GM19452 (cell line): ENCODE data around the gene ARHGAP42.
"Not testable (repeated sequence)": the region's sequence is repeated elsewhere in the genome, so short reads cannot be mapped to it uniquely, and the experiment has no call there.

ENCODE experiments used
- ATAC-seq: cut with Tn5 transposase; IDR thresholded peaks from one replicate; pipeline ENCODE4 v1.9.1; 2021; ENCODE audit not compliant: unreplicated experiment

ARHGAP42 gene, protein sequence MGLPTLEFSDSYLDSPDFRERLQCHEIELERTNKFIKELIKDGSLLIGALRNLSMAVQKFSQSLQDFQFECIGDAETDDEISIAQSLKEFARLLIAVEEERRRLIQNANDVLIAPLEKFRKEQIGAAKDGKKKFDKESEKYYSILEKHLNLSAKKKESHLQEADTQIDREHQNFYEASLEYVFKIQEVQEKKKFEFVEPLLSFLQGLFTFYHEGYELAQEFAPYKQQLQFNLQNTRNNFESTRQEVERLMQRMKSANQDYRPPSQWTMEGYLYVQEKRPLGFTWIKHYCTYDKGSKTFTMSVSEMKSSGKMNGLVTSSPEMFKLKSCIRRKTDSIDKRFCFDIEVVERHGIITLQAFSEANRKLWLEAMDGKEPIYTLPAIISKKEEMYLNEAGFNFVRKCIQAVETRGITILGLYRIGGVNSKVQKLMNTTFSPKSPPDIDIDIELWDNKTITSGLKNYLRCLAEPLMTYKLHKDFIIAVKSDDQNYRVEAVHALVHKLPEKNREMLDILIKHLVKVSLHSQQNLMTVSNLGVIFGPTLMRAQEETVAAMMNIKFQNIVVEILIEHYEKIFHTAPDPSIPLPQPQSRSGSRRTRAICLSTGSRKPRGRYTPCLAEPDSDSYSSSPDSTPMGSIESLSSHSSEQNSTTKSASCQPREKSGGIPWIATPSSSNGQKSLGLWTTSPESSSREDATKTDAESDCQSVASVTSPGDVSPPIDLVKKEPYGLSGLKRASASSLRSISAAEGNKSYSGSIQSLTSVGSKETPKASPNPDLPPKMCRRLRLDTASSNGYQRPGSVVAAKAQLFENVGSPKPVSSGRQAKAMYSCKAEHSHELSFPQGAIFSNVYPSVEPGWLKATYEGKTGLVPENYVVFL

GRCh38 chr11:100687054-100687629, at the start of gene ARHGAP42:
Gene ARHGAP42 (plus strand): TSS chr11:100687288. CDS start chr11:100687679, 391 bp downstream.
- ATAC-seq = peak; percentile 64

DNA sequence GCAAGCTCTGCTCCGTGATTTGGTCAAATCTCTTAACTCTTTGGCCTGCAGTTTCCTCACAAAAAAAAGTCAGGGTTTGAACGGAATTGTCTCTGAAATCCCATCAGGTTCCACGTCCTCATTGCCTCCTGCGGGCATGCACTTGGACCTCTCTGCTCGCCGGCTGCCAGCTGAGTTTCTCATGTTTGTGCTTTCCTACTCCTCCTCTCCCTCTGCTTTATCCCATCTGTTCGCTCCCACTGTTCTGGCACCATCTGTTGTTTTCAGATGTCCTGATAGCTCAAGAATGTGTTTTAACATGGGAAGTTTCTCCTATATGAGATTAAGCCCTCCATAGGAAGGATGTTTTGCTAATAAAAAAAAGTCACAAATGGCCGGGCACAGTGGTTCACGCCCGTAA, 49.4 kb upstream of the ARHGAP42 start:
- no peak for ATAC-seq

DNA sequence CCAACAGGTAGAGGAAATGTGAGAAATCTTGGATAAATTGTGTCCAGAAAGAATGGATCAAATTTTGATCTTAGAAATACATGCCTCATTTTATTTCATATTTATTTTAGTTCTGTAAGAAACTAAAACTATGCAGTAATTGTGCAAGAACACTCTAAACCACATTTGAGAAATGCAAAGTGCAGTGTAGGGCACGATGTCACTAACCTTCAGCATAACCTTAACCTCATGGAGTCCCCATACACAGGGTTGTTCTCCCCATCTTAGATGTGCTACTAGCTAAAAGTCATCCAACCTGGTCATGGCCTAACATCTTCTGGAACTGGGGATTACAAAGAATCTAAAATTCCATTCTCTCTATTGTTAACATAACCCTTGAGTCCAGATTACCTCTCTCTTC, 48.4 kb upstream of the ARHGAP42 start:
- no peak for ATAC-seq

GRCh38 chr11:100639140-100639539, 47.9 kb upstream of the ARHGAP42 start:
- ATAC-seq = no peak

GRCh38 chr11:100640071-100640470, 47.0 kb upstream of the ARHGAP42 start:
- no peak for ATAC-seq

DNA sequence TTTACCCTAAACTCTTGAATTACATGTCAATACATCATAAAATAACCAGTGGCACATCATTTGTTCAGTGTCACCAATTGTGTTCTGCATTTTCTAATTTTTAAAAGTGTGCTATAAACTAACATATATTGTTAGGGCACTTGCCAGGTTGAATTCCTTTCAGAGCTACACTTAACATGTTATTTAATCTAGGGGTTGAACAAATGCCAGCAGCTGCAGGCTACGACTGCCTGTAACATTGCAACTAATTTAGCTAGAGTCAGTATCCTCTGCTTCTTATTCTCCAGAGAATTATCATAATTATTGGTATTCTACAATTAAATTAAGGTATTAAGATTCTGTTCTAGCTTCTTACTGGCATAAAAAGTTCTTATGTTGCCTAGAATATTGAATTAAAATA, 46.4 kb upstream of the ARHGAP42 start:
- ATAC-seq = no peak

DNA sequence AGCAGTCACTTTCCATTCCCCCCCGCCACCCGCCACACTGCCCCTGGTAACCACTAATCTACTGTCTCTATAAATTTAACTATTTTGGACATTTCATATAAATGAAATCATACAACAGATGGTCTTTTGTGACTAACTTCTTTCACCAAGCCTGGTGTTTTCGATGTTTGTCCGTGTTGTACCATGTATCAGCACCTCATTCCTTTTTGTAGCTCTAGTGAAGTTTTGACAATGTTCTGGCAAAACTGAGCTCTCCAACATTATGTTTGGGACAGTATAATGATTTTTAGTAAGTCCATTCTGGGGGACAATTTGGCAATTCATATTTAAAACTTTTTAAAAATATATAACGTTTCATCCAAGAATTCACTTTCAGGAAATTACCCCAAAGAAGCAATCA, 45.6 kb upstream of the ARHGAP42 start:
- ATAC-seq = no peak

GRCh38 chr11:100646545-100646944, 40.5 kb upstream of the ARHGAP42 start:
- ATAC-seq = no peak

DNA sequence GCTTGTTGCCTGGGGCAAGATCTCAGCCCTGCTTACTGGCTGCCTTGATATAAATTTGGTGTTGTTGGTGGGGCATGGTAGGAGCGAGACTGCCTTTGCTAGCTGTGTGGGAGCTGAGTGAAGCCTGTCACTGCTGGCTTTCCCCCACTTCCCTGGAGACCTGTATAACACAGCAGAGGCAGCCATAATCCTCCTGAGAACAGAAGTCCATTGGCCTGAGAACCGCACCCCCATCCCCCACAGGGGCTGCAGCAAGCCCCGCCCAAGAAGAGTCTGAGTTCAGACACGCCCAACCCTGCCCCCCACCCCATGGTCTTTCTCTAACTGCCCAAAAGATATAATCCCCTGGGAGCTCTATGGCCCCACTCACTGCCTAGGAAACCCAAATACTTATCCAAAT, 39.2 kb upstream of the ARHGAP42 start:
- no peak for ATAC-seq

DNA sequence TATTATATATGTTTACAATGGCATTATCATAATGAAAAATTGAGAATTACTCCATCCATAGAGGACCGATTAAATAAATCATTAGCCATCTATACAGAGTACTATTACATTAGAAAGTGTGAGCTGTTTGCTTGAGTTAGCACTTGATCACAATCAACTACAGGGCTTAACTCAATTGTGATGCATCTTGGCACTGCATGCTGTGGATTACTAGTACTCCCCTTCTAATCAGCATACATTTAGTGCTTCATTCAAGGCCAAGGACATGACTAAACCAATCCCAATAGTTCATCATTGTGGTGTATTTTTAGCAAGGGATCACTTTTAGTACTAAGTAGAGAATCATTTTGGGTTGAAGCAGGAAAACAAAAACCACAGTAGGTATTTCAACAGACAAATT, 23.5 kb upstream of the ARHGAP42 start:
- no peak for ATAC-seq

DNA sequence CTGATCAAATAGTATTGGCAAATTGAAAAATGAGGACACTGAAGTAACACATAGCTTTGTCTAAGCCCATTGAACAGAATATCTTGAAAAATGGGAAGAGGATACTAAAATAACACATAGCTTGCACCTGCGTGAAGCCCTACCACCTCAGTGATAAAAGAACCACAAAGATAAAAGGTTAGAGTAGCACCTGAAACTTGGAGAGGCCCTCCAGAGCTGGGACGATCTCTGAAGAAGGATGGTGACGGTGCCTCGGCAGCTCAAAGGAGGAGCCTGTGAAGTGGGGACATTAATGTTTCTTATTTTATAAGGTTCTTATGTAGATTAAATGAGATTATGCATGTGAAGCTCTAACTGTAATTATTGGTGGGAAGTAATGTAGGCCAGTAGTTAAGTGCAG, 23.1 kb upstream of the ARHGAP42 start:
- ATAC-seq = no peak

DNA sequence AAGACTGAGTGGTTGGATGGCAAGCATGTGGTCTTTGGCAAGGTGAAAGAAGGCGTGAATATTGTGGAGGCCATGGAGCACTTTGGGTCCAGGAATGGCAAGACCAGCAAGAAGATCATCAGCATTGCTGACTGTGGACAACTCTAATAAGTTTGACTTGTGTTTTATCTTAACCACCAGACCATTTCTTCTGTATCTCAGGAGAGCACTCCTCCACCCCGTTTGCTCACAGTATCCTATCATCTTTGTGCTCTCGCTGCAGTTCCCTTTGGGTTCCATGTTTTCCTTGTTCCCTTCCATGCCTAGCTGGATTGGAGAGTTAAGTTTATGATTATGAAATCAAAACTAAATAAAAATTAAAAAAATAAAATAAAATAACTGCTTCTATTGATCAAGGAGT, 20.3 kb upstream of the ARHGAP42 start:
- ATAC-seq = not testable (repeated sequence)

- ATAC-seq = no peak
Observed at GRCh38 chr11:100667449-100667848, 19.6 kb upstream of the ARHGAP42 start.

GRCh38 chr11:100670140-100670539, 16.9 kb upstream of the ARHGAP42 start:
- ATAC-seq = no peak

GRCh38 chr11:100671471-100671870, 15.6 kb upstream of the ARHGAP42 start:
- no peak for ATAC-seq

DNA sequence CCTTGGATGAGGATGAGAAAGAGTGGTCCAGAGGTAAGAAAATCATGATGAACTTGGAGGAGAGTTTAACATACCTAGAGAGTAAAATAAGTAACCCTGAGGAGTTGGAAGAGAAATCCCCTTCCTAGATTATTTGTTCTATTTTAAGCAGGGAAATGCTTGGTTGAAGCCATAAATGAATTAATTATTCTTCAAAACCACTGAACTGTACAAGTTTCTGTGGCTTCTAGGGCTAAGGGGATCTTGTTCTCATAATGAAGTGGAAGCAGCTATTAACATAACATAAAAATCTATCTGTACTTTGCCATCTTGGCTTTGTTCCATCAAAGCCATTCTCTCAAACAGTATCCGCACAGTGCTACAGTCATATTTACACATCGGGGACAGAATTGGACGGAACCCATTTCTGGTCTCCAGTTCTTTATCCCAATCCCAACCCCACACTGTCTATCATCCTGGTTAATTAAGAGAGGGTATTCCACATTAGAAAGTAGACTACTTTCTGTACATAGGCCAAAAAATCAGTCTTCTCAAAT, 14.5 kb upstream of the ARHGAP42 start:
- ATAC-seq = no peak

DNA sequence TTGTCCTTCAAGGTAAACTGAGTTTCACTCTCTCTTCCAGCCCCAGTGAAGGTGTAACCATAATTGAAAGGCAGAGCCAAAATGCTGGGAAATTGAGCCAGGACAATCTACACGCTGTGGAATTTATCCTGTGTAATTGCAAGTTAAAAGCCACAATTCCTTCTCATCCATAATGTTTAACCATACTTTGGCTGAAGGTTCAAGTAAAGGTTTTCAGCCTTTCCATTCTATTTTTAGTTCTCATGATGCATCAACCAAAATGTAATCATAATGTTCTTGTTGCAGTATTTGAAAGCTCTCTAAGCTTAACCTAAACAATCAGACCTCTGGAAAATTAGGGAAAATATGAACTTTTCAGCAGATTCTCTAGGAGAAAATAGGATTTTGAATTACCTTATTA, 14.0 kb upstream of the ARHGAP42 start:
- ATAC-seq = no peak

GRCh38 chr11:100674212-100674611, 12.9 kb upstream of the ARHGAP42 start:
- no peak for ATAC-seq

- ATAC-seq = no peak
Observed at GRCh38 chr11:100675115-100675650, 11.9 kb upstream of the ARHGAP42 start.

DNA sequence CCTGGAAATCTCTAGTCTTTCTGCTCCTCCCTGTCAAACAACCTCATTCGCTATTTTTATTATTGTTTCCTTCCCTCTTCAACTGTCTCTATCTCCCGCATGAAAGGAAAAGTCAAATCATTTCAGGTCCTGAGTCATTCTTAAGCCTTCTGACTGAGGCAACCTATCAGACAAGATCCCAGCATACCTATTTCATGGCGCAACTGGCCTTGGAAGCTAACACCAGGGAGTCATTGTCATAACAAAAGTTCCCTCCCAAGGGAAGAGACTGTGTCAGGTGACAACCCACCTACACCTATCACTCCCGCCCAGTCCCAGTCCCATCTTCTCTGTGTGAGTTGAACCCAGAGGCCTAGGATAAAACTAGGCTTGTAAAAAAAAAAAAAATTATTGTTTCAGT, 10.2 kb upstream of the ARHGAP42 start:
- no peak for ATAC-seq

- ATAC-seq = no peak
Observed at GRCh38 chr11:100677796-100678195, 9.3 kb upstream of the ARHGAP42 start.
